Raji (cell line): ENCODE measurements around the gene CSRP1.

Source experiments
- POLR2A ChIP-seq: IDR thresholded peaks from 2 replicates; pipeline ENCODE4 v1.6.1; 2011; ENCODE audit warnings: low read depth, low read length, control low read depth; ENCODE audit not compliant: insufficient read depth

Gene CSRP1

DNA sequence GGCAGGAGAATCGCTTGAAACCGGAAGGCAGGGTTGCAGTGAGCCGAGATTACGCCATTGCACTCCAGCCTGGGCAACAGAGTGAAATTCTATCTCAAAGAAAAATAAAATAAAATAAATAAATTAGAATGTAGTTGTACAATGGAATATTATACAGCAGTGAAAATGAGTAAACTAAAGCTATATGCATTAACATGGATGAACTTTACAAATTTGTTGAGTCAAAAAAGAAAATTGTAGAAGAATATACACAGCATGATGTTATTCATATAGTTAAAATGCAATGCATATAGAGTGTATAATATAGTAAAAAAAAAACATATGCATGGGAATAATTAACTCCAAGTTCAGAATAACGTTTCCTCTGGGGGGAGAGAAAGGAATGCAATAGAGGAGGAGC lies 21.0 kb upstream of the CSRP1 start:
- no peak for TF ChIP-seq POLR2A

- TF ChIP-seq POLR2A: no peak
Observed at GRCh38 chr1:201525193-201525778, 18.4 kb upstream of the CSRP1 start.

DNA sequence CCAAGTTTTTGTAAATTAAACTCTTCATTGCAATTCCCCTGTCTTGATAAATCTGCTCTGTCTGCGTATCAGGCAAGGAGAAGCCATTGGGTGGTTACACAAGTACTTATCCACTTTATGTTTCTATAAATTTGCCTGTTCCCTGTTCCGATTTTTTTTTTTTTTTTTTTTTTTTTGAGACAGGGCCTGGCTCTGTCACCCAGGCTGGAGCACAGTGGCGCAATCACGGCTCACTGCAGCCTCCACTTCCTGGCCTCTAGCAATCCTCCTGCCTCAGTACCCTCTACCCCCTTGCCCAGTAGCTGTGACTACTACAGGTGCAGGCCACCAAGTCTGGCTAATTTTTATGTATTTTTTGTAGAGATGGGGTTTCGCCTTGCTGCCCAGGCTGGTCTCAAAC lies 11.1 kb upstream of the CSRP1 start:
- no peak for TF ChIP-seq POLR2A

DNA sequence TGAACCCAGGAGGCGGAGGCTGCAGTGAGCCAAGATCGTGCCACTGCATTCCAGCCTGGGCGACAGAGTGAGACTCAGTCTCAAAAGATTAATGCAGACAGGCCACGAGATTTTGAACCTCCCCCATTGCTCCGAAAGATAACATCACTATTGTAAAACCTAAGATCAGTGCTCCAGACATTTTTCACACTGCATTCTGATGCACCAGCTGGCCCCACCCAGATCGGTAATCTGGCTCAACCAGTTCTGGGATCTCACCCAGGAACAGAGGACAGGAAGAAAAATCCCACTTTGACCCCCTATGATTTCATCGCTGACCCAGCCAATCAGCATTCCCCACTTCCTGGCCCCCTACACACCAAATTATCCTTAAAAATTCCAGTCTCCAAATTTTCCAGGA lies 10.7 kb upstream of the CSRP1 start:
- no peak for TF ChIP-seq POLR2A

GRCh38 chr1:201516511-201517127 lies 9.7 kb upstream of the CSRP1 start:
- no peak for TF ChIP-seq POLR2A

GRCh38 chr1:201515895-201516294 lies 9.0 kb upstream of the CSRP1 start:
- no peak for TF ChIP-seq POLR2A

DNA sequence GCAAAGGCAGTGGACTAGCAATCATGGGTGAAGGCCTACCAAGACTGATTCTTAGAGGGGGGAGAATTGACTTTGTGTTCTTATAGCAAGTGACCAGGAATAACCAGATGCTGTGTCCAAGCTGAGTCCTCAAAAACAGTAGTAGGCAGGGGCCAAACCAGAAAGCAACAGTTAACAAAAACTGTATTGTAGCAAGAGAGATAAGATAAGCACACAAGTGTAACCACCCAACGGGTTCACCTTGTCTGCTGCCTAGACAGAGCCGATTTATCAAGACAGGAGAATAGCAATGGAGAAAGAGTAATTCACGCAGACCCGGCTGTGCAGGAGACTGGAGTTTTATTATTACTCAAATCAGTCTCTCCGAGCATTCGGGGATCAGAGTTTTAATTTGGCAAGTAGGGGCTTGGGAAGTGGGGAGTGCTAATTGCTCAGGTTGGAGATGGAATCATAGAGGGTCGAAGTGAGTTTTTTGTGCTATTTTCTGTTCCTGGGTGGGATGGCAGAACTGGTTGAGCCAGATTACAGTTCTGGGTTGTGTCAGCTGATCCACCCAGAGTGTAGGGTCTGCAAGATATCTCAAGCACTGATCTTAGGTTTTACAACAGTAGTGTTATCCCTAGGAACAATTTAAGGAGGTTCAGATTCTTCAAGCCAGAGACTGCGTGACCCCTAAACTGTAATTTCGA lies 8.3 kb upstream of the CSRP1 start:
- TF ChIP-seq POLR2A: no peak

GRCh38 chr1:201514466-201514865 lies 7.5 kb upstream of the CSRP1 start:
- no peak for TF ChIP-seq POLR2A

DNA sequence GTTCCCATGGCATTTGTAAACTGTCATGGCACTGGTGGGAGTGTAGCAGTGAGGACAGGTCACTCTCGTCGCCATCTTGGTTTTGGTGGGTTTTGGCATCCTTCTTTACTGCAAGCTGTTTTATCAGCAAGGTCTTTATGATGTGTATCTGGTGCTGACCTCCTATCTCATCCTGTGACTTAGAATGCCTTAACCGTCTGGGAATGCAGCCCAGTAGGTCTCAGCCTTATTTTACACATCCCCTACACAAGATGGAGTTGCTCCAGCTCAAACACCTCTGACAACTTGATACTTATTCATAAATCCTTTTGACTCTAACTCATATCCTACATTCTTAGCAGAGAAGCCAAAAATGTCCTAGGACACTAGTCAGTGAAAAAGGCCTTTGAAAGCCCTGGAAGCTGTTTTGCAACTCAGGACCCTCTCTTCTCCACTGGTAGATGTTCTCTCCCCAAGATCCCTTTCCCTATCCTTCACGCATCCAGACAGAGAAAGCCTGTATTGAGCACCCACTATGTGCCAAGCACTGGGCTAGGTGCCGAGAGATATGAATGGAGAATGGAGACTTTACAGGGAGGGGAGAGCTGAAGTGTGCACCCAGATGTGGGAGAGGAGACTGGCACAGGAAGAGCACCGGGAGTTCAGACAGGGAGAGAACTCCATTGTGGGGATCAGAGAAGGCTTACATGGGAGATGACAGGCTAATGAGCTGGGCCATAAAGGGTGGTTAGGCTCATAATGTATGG lies 6.7 kb upstream of the CSRP1 start:
- TF ChIP-seq POLR2A: no peak

- no peak for TF ChIP-seq POLR2A
Observed at GRCh38 chr1:201511941-201512539, 5.1 kb upstream of the CSRP1 start.

DNA sequence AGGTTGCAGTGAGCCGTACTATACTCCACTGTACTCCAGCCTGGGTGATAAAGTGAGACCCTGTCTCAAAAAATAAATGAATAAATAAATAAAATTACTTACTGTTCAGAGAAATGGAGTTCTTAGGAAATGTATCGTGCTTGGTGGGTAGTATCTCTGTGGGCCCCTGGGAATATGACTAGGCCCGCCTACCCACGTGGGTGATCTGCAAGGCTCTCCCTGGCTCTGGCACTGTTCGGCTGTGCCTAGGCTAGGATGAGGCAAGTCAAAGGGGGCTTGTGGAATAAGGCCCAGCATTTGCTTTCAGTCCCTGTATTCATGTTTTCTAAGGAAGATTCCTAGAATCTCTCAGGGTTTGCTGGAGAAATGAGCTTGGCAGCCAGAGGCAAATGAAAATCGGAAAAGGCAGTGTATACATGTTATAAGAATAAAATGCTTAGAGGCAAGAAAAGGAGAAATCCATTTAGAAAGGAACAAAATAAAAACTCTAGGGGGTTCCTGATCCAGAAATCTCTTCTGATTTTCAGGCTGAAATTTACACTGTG lies 4.5 kb upstream of the CSRP1 start:
- TF ChIP-seq POLR2A: no peak

DNA sequence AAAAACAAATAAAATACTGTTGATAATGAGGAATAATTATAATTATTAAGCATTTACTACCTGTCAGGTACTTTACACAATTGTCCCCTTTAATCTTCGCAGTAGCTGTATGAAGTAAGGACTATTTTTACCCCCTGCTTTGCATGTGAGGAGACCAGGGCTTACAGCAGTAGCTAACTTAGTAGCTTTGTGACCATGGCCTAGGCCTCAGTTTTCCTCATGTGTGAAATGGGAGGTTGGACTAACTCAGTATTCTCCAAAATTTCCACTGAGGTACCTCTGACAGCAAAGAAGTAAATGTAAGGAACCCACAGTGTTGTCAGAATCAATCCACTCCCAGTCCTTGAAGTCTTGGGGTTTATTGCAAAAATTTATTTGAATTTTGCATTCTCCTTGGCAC lies 3.8 kb upstream of the CSRP1 start:
- TF ChIP-seq POLR2A: 0 out of 2 replicates have a peak, but pooled peaks have one; percentile 37

DNA sequence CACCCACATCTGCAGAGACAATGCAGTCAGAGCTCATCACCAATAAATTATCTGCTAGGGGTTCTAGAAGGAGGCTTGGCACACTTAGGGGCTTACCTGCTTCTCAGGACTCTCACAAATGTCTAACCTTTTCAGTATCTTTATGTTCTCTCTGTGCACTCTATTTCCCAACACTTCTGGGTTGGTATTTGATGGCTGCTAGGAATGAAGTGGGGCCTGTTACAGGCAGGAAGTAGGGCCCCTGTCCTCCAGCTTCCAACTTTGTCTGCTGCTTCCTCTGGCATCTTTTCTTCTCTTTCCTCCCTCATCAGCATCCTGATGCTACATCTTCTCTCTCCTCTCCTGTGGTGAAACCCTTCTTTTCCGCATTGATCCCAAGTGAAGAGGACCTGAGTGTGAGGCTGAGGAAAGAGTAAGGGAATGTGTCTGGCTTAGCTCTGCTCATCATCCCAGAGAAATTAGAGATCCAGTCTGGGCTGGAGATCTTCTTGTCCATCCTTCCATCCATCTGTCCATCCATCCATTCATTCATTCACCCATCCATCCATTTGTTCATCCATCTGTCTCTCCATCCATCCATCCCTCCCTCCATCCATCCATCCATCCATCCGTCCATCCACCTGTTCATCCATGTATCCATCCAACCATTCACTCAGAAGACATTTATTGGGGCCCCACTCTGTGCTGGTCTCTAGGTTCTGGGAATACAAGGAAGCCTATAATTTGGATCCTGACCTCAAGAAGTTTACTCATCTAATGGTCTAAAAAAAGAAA lies 2.9 kb upstream of the CSRP1 start:
- TF ChIP-seq POLR2A: no peak

DNA sequence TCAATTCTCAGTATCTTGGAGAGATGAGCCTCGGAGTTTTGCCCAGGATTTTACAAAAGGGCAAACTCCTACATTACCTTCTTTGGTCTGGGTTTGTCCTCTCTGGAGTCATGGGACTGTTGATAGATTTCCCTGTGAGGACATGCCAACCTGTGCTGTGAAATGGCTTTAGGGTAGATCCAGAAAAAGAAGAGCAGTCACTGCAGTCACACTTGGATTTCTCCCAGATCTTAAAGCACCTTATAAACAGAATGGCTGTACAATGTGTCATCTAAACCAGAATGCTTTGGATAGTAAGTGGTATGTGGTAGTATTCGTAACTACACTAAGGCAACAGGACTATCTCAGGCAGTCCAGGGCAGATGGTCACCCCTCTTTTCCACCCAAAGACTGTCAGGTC lies 1.9 kb upstream of the CSRP1 start:
- TF ChIP-seq POLR2A: no peak

DNA sequence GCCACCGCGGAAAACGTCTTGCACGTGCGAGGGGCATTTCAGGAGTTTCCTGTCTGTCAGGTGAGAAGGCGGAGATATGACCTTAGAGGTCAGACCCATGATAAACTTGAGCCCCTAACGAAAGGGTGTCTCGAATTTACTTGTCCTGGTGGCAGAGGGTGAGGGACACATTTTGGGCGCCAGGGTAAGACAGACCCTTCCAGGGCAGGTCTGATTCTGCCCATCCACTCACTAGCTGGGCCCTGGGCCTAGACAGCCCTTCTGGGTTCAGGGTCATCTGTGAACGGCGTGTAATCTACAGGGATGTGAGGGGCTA lies 395 bp upstream of the CSRP1 start:
- TF ChIP-seq POLR2A: no peak
